ENCODE measurements around the gene BHLHE40. TPM values are rescaled to one million over a fixed set of nuclear protein-coding genes. Genes with fewer than 3 reads are reported as not detected.

Gene BHLHE40
- total and polyA plus RNA-seq, 4 donors: 28.5 to 204 (median 88.4) TPM

- Histone ChIP-seq H3K4me3 (no peak overlapping the region), H3K4me1 (ENCODE audit: control insufficient read depth in 5 of 5, insufficient read depth in 5 of 5, low read length in 5 of 5) (peaks cover 0 to 3% (median 0%) of the 10 kb centered on the region in 5 donors), H3K9ac (ENCODE audit: insufficient read depth in 1 of 2, low read length in 2 of 2) (no peak overlapping the region), H3K27me3 (ENCODE audit: control insufficient read depth in 3 of 3, insufficient read depth in 3 of 3, low read length in 2 of 3) (no peaks in the 10 kb centered on the region), H3K27ac (ENCODE audit: low read depth in 1 of 2, low read length in 1 of 2) (no peak overlapping the region), H3K9me3 (ENCODE audit: control insufficient read depth in 4 of 4, insufficient read depth in 3 of 4, low read length in 3 of 4) (no peaks in the 10 kb centered on the region), H3K36me3 (ENCODE audit: control insufficient read depth in 4 of 4, insufficient read depth in 4 of 4, low read length in 4 of 4) (no peaks in the 10 kb centered on the region)
- TF ChIP-seq CTCF (IDR thresholded peaks at IDR 0.05; ENCODE audit: control extremely low read depth, extremely low read depth): no peak
- ATAC-seq (ENCODE audit: insufficient read depth, low FRiP score) (no peak), DNase-seq (no peak)
- 38 to 68% methylated on average over 4 of the region's 4 CpGs for WGBS, 2 donors
Measured at GRCh38 chr3:4950351-4950784, 28.9 kb upstream of the BHLHE40 start.

- Histone ChIP-seq H3K27ac (ENCODE audit: low read depth in 1 of 2, low read length in 1 of 2) (no peak overlapping the region), H3K4me1 (ENCODE audit: control insufficient read depth in 5 of 5, insufficient read depth in 5 of 5, low read length in 5 of 5) (peaks cover 0 to 3% (median 0%) of the 10 kb centered on the region in 5 donors), H3K27me3 (ENCODE audit: control insufficient read depth in 3 of 3, insufficient read depth in 3 of 3, low read length in 2 of 3) (no peaks in the 10 kb centered on the region), H3K4me3 (no peak overlapping the region), H3K9me3 (ENCODE audit: control insufficient read depth in 4 of 4, insufficient read depth in 3 of 4, low read length in 3 of 4) (no peaks in the 10 kb centered on the region), H3K9ac (ENCODE audit: insufficient read depth in 1 of 2, low read length in 2 of 2) (no peak overlapping the region), H3K36me3 (ENCODE audit: control insufficient read depth in 4 of 4, insufficient read depth in 4 of 4, low read length in 4 of 4) (no peaks in the 10 kb centered on the region)
- WGBS, 2 donors: 91 to 92% methylated on average over 8 of the region's 8 CpGs
- ATAC-seq (ENCODE audit: insufficient read depth, low FRiP score) (no peak), DNase-seq (no peak)
- no peak for TF ChIP-seq CTCF (IDR thresholded peaks at IDR 0.05; ENCODE audit: control extremely low read depth, extremely low read depth)
Measured at GRCh38 chr3:4950948-4951347, 28.3 kb upstream of the BHLHE40 start.

GRCh38 chr3:4953119-4953518, 26.1 kb upstream of the BHLHE40 start:
- ATAC-seq (ENCODE audit: insufficient read depth, low FRiP score): no peak
- Histone ChIP-seq H3K36me3 (ENCODE audit: control insufficient read depth in 4 of 4, insufficient read depth in 4 of 4, low read length in 4 of 4) (no peaks in the 10 kb centered on the region), H3K4me1 (ENCODE audit: control insufficient read depth in 5 of 5, insufficient read depth in 5 of 5, low read length in 5 of 5) (no peaks in the 10 kb centered on the region), H3K27ac (ENCODE audit: low read depth in 1 of 2, low read length in 1 of 2) (no peak overlapping the region), H3K27me3 (ENCODE audit: control insufficient read depth in 3 of 3, insufficient read depth in 3 of 3, low read length in 2 of 3) (no peaks in the 10 kb centered on the region), H3K4me3 (no peak overlapping the region), H3K9me3 (ENCODE audit: control insufficient read depth in 4 of 4, insufficient read depth in 3 of 4, low read length in 3 of 4) (no peaks in the 10 kb centered on the region), H3K9ac (ENCODE audit: insufficient read depth in 1 of 2, low read length in 2 of 2) (no peak overlapping the region)
- WGBS, 2 donors: 76 to 91% methylated on average over 2 of the region's 2 CpGs
- TF ChIP-seq CTCF (IDR thresholded peaks at IDR 0.05; ENCODE audit: control extremely low read depth, extremely low read depth): no peak
- no peak for DNase-seq

Measured in lung (tissue), 12 donors.